Activated CD4-positive, alpha-beta T cell treated with anti-CD3 and anti-CD28 coated beads, Interleukin-2, Interleukin-4, amounts not matched to agents 100 ng/mL and 50 ng/mL, durations not matched to agents 16 hours and 8 hours (primary cell): ENCODE results near the gene C2CD2L.
"Not testable (repeated sequence)": the region's sequence is repeated elsewhere in the genome, so short reads cannot be mapped to it uniquely, and the experiment has no call there.

ENCODE experiments used
- DNase-seq: peaks from one replicate; pipeline ENCODE4 v3.0.0-alpha.2; 2020; ENCODE audit warnings: low spot score

C2CD2L gene

GRCh38 chr11:119106564-119107537, at the start of gene C2CD2L:
Gene C2CD2L, plus strand, starts transcription at chr11:119107344. Its CDS starts 398 bp downstream, at chr11:119107742.
- peak; percentile 92 for DNase-seq

- DNase-seq = not testable (repeated sequence)
These were observed 48.0 kb upstream of the C2CD2L start for GRCh38 chr11:119059128-119059527.

GRCh38 chr11:119061256-119061655, 45.9 kb upstream of the C2CD2L start:
- no peak for DNase-seq

GRCh38 chr11:119062779-119063178, 44.4 kb upstream of the C2CD2L start:
- no peak for DNase-seq

GRCh38 chr11:119065369-119065768, 41.8 kb upstream of the C2CD2L start:
- peak; percentile 59 for DNase-seq

GRCh38 chr11:119067371-119068222, 39.5 kb upstream of the C2CD2L start, which contains the start of gene VPS11:
Gene VPS11, plus strand, starts transcription at chr11:119067818. Its CDS starts 6 bp downstream, at chr11:119067824.
- peak; percentile 98 for DNase-seq

GRCh38 chr11:119077839-119078238, 29.3 kb upstream of the C2CD2L start:
- no peak for DNase-seq

- no peak for DNase-seq
These were observed 28.3 kb upstream of the C2CD2L start for GRCh38 chr11:119078675-119079420.

GRCh38 chr11:119081682-119082260, 25.4 kb upstream of the C2CD2L start:
- no peak for DNase-seq

GRCh38 chr11:119084663-119085436, 22.3 kb upstream of the C2CD2L start, which contains the start of gene HMBS:
Gene HMBS, plus strand, starts transcription at chr11:119084881. Its CDS starts 153 bp downstream, at chr11:119085034.
- peak; percentile 94 for DNase-seq

GRCh38 chr11:119085437-119085847, 21.7 kb upstream of the C2CD2L start:
- no peak for DNase-seq

- no peak for DNase-seq
These were observed 20.0 kb upstream of the C2CD2L start for GRCh38 chr11:119087123-119087522.

GRCh38 chr11:119087747-119088241, 19.4 kb upstream of the C2CD2L start:
- no peak for DNase-seq

- DNase-seq = no peak
These were observed 18.7 kb upstream of the C2CD2L start for GRCh38 chr11:119088406-119088805.

- DNase-seq = no peak
These were observed 17.8 kb upstream of the C2CD2L start for GRCh38 chr11:119089319-119089718.

- no peak for DNase-seq
These were observed 16.0 kb upstream of the C2CD2L start for GRCh38 chr11:119091178-119091577.

- no peak for DNase-seq
These were observed 14.9 kb upstream of the C2CD2L start for GRCh38 chr11:119091966-119092879.

- no peak for DNase-seq
These were observed 14.0 kb upstream of the C2CD2L start for GRCh38 chr11:119092880-119093842.
